ENCODE measurements around the gene MTMR3.

DNA sequence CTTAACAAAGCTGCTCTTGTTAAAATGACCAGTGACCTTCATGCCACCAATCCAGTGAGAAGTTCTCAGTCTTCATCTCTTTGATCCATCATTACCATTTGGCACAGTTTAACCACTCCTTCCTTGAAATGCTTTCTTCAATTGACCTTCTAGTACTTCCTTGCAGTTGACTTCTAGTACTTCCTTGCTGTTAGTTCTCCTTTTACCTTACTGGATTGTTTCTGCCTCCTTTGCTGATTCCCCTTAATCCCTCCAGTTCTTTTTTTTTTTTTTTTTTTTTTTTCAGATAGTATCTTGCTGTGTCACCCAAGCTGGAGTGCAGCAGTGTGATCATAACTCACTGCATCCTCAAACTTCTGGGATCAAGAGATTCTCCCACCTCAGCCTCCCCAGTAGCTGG lies 131.3 kb downstream of the MTMR3 start:
- TF ChIP-seq ZFX (IDR thresholded peaks at IDR 0.05) (no peak), EZH2 (IDR thresholded peaks at IDR 0.05) (no peak), FOSL1 (IDR thresholded peaks at IDR 0.05; ENCODE audit: low read depth) (no peak), SP1 (IDR thresholded peaks at IDR 0.05; ENCODE audit: low read depth) (no peak), YY1 (IDR thresholded peaks at IDR 0.05; ENCODE audit: extremely low read depth, insufficient replicate concordance, low read depth, low read length) (no peak), EZH2phosphoT487 (IDR thresholded peaks at IDR 0.05; ENCODE audit: borderline replicate concordance) (no peak)
- TF ChIP-seq, protein P1, sequence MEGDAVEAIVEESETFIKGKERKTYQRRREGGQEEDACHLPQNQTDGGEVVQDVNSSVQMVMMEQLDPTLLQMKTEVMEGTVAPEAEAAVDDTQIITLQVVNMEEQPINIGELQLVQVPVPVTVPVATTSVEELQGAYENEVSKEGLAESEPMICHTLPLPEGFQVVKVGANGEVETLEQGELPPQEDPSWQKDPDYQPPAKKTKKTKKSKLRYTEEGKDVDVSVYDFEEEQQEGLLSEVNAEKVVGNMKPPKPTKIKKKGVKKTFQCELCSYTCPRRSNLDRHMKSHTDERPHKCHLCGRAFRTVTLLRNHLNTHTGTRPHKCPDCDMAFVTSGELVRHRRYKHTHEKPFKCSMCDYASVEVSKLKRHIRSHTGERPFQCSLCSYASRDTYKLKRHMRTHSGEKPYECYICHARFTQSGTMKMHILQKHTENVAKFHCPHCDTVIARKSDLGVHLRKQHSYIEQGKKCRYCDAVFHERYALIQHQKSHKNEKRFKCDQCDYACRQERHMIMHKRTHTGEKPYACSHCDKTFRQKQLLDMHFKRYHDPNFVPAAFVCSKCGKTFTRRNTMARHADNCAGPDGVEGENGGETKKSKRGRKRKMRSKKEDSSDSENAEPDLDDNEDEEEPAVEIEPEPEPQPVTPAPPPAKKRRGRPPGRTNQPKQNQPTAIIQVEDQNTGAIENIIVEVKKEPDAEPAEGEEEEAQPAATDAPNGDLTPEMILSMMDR (IDR thresholded peaks at IDR 0.05 in 2 of 3, conservative IDR thresholded peaks at IDR 0.05 in 1 of 3; ENCODE audit: borderline replicate concordance in 1 of 3, insufficient read depth in 1 of 3, low read depth in 2 of 3, low read length in 2 of 3) = no peak

Measured in HCT116 (cell line).